ENCODE data around the gene PPP4R3A. TPM values are rescaled to one million over a fixed set of nuclear protein-coding genes. Genes with fewer than 3 reads are reported as not detected.
"Not testable (repeated sequence)": the region's sequence is repeated elsewhere in the genome, so short reads cannot be mapped to it uniquely, and the experiment has no call there.

PPP4R3A gene
- total RNA-seq, 1 donor from 2014 or later, result 111 TPM

- DNase-seq (ENCODE audit: extremely low spot score, unreplicated experiment), result no peak
- TF ChIP-seq, protein P1, sequence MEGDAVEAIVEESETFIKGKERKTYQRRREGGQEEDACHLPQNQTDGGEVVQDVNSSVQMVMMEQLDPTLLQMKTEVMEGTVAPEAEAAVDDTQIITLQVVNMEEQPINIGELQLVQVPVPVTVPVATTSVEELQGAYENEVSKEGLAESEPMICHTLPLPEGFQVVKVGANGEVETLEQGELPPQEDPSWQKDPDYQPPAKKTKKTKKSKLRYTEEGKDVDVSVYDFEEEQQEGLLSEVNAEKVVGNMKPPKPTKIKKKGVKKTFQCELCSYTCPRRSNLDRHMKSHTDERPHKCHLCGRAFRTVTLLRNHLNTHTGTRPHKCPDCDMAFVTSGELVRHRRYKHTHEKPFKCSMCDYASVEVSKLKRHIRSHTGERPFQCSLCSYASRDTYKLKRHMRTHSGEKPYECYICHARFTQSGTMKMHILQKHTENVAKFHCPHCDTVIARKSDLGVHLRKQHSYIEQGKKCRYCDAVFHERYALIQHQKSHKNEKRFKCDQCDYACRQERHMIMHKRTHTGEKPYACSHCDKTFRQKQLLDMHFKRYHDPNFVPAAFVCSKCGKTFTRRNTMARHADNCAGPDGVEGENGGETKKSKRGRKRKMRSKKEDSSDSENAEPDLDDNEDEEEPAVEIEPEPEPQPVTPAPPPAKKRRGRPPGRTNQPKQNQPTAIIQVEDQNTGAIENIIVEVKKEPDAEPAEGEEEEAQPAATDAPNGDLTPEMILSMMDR (conservative IDR thresholded peaks at IDR 0.05), result no peak
- Mint-ChIP-seq H3K4me1 (ENCODE audit: unreplicated experiment) (no peaks in the 10 kb centered on the region), H3K4me3 (no peak overlapping the region), H3K9me3 (peaks cover 8% of the 10 kb centered on the region), H3K27me3 (no peaks in the 10 kb centered on the region), H3K27ac (no peak overlapping the region), H3K36me3 (peaks cover 23% of the 10 kb centered on the region)
Observed at GRCh38 chr14:91453744-91454143, 56.4 kb downstream of the PPP4R3A start.

- Mint-ChIP-seq H3K4me1 (ENCODE audit: unreplicated experiment) (no peaks in the 10 kb centered on the region), H3K9me3 (peaks cover 8% of the 10 kb centered on the region), H3K4me3 (no peak overlapping the region), H3K36me3 (no peaks in the 10 kb centered on the region), H3K27ac (no peak overlapping the region), H3K27me3 (peaks cover 3% of the 10 kb centered on the region)
- no peak for DNase-seq (ENCODE audit: extremely low spot score, unreplicated experiment)
- TF ChIP-seq, protein P1 (conservative IDR thresholded peaks at IDR 0.05), result no peak
Observed at GRCh38 chr14:91444335-91445020, 65.6 kb downstream of the PPP4R3A start.

GRCh38 chr14:91439345-91439744 is 70.8 kb downstream of the PPP4R3A start:
- H3K4me1 Mint-ChIP-seq (ENCODE audit: unreplicated experiment), result no peaks in the 10 kb centered on the region
- TF ChIP-seq, protein P1 (conservative IDR thresholded peaks at IDR 0.05), result peak; percentile 22
- H3K4me3 Mint-ChIP-seq, result no peak overlapping the region
- no peaks in the 10 kb centered on the region for H3K36me3 Mint-ChIP-seq
- no peak overlapping the region for H3K27ac Mint-ChIP-seq
- H3K27me3 Mint-ChIP-seq, result peaks cover 3% of the 10 kb centered on the region
- peaks cover 5% of the 10 kb centered on the region for H3K9me3 Mint-ChIP-seq
- no peak for DNase-seq (ENCODE audit: extremely low spot score, unreplicated experiment)

DNA sequence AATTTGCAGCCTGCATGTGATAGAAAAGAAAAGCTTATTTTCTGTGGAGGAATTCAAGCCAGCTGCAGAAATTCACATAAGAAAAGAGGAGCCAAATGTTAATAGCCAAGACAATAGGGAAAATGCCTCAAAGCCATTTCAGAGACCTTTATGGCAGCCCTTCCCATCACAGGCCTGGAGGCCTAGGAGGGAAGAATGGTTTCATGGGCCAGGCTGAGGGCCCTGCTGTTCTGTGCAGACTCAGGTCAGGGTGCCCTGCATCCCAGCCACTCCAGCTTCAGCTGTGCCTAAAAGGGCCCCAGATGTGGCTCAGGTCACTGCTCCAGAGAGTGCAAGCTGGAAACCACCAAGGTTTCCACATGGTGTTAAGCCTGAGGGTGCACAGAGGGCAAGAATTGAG is 71.3 kb downstream of the PPP4R3A start:
- DNase-seq (ENCODE audit: extremely low spot score, unreplicated experiment), result no peak
- H3K27ac Mint-ChIP-seq, result no peak overlapping the region
- H3K4me1 Mint-ChIP-seq (ENCODE audit: unreplicated experiment), result no peaks in the 10 kb centered on the region
- peaks cover 3% of the 10 kb centered on the region for H3K27me3 Mint-ChIP-seq
- H3K36me3 Mint-ChIP-seq, result no peaks in the 10 kb centered on the region
- TF ChIP-seq, protein P1 (conservative IDR thresholded peaks at IDR 0.05), result no peak
- peaks cover 5% of the 10 kb centered on the region for H3K9me3 Mint-ChIP-seq
- H3K4me3 Mint-ChIP-seq, result no peak overlapping the region

GRCh38 chr14:91436266-91436665 is 73.8 kb downstream of the PPP4R3A start:
- not testable (repeated sequence) for DNase-seq (ENCODE audit: extremely low spot score, unreplicated experiment); H3K4me1 Mint-ChIP-seq (ENCODE audit: unreplicated experiment); H3K9me3 Mint-ChIP-seq

DNA sequence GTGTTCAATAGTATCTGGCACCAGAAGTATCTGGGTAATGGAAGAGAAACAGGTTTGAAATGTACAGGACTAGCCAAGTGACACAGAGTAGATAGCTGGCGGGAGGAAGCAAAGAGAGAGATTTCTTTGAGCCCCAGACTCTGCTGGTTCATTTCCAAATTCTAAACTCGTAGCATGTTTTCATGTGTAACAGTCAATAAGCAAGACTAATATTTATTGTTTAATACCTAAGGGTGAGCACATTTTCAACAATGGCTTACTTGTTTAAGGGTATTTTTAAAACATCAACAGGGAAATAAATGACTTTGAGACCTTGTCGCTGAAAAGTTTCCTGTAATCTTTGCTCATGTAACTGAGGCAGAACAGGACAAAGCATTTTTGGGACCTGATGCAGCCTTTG is 80.7 kb downstream of the PPP4R3A start:
- no peaks in the 10 kb centered on the region for H3K9me3 Mint-ChIP-seq
- H3K27me3 Mint-ChIP-seq, result no peaks in the 10 kb centered on the region
- H3K27ac Mint-ChIP-seq, result no peak overlapping the region
- H3K4me3 Mint-ChIP-seq, result no peak overlapping the region
- no peaks in the 10 kb centered on the region for H3K36me3 Mint-ChIP-seq
- DNase-seq (ENCODE audit: extremely low spot score, unreplicated experiment), result no peak
- TF ChIP-seq, protein P1 (conservative IDR thresholded peaks at IDR 0.05), result no peak
- no peaks in the 10 kb centered on the region for H3K4me1 Mint-ChIP-seq (ENCODE audit: unreplicated experiment)

More at GRCh38 chr14:91436266-91436665, 73.8 kb downstream of the PPP4R3A start:
- H3K36me3 Mint-ChIP-seq, H3K27me3 Mint-ChIP-seq, H3K4me3 Mint-ChIP-seq, H3K27ac Mint-ChIP-seq: not testable (repeated sequence)

DNA sequence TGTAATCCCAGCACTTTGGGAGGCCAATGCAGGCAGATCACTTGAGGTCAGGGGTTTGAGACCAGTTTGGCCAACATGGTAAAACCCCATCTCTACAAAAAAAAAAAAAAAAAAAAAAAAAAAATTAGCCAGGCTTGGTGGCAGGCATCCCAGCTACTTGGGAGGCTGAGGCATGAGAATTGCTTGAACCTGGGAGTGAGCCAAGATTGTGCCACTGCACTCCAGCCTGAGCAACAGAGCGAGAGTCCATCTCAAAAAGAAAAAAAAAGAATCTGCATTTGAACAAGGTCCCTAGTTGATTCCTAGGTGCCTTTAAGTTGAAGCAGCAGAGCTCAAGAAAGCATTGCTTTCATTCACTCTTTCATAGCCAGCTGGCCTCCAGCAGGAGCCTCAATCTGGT is 81.2 kb downstream of the PPP4R3A start:
- H3K27me3 Mint-ChIP-seq; H3K27ac Mint-ChIP-seq; H3K4me3 Mint-ChIP-seq; H3K9me3 Mint-ChIP-seq; DNase-seq (ENCODE audit: extremely low spot score, unreplicated experiment); H3K4me1 Mint-ChIP-seq (ENCODE audit: unreplicated experiment); H3K36me3 Mint-ChIP-seq: not testable (repeated sequence)

DNA sequence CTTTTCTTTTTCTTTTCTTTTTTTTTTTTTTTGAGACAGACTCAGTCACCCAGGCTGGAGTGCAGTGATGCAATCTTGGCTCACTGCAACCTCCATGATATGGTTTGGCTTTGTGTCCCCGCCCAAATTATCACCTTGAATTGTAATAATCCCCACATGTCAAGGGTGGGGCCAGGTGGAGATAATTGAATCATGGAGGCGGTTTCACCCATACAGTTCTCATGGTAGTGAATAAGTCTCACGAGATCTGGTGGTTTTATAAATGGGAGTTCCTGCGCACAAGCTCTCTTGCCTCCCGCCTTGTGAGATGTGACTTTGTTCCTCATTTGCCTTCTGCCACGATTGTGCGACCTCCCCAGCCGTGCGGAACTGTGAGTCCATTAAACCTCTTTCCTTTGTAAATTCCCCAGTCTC is 84.6 kb downstream of the PPP4R3A start:
- H3K27me3 Mint-ChIP-seq; H3K4me1 Mint-ChIP-seq (ENCODE audit: unreplicated experiment); H3K9me3 Mint-ChIP-seq; H3K4me3 Mint-ChIP-seq; H3K36me3 Mint-ChIP-seq; DNase-seq (ENCODE audit: extremely low spot score, unreplicated experiment); H3K27ac Mint-ChIP-seq: not testable (repeated sequence)

Data from type B pancreatic cell (in vitro differentiated cells).